ENCODE measurements around the gene SCAPER.
"Not testable (repeated sequence)": the region's sequence is repeated elsewhere in the genome, so short reads cannot be mapped to it uniquely, and the experiment has no call there.

SCAPER gene

GRCh38 chr15:76823890-76824289 lies 81.2 kb downstream of the SCAPER start:
- Histone ChIP-seq H2BK12ac (ENCODE audit: low read length) (no peak overlapping the region), H2AK5ac (ENCODE audit: low read depth, low read length) (no peak overlapping the region), H2BK5ac (ENCODE audit: low read length) (no peak overlapping the region), H3K79me1 (ENCODE audit: low read depth, low read length) (no peaks in the 10 kb centered on the region), H3K27ac (replicated peaks; ENCODE audit: low read length) (no peak overlapping the region), H2BK120ac (ENCODE audit: low read depth, low read length) (no peak overlapping the region), H4K8ac (ENCODE audit: low read depth, low read length) (no peak overlapping the region), H3K23ac (ENCODE audit: low read depth, low read length, poor library complexity) (no peak overlapping the region), H3K36me3 (replicated peaks in 1 of 2; ENCODE audit: control insufficient read depth in 2 of 2, insufficient read depth in 2 of 2, low read length in 2 of 2) (no peaks in the 10 kb centered on the region), H3K4me1 (ENCODE audit: control insufficient read depth in 2 of 2, insufficient read depth in 1 of 2, low read depth in 1 of 2, low read length in 2 of 2) (peaks cover 1 to 2% of the 10 kb centered on the region in 2 donors), H3K18ac (ENCODE audit: low read length) (no peak overlapping the region), H3K4ac (ENCODE audit: low read length) (no peak overlapping the region), H3K27me3 (ENCODE audit: control insufficient read depth in 3 of 3, insufficient read depth in 3 of 3, low read depth in 1 of 3, low read length in 3 of 3) (no peaks in the 10 kb centered on the region), H3K4me3 (ENCODE audit: low read length in 2 of 2) (no peak overlapping the region), H2AFZ (ENCODE audit: low read length) (peak overlapping the region; percentile 20), H3K4me2 (ENCODE audit: insufficient read depth, low read length, poor library complexity, severe bottlenecking) (no peak overlapping the region), H3K9me3 (replicated peaks in 1 of 2; ENCODE audit: control insufficient read depth in 2 of 2, insufficient read depth in 1 of 2, low read depth in 1 of 2, low read length in 2 of 2) (no peaks in the 10 kb centered on the region), H2BK15ac (ENCODE audit: low read length) (no peak overlapping the region), H3K14ac (ENCODE audit: low read length) (no peak overlapping the region), H4K91ac (ENCODE audit: low read depth, low read length, poor library complexity) (no peak overlapping the region), H3K9ac (ENCODE audit: low read depth, low read length, poor library complexity) (no peak overlapping the region)
- no CpG with 5 or more reads among the region's 4 CpGs for WGBS, 2 donors (ENCODE audit: extremely low coverage in 2 of 2, insufficient read length in 2 of 2, insufficient replicate concordance in 1 of 2)
- DNase-seq (ENCODE audit: low spot score): no peak

- Histone ChIP-seq H3K4me3 (ENCODE audit: low read length in 2 of 2) (no peak overlapping the region), H3K4me2 (ENCODE audit: insufficient read depth, low read length, poor library complexity, severe bottlenecking) (no peak overlapping the region), H3K18ac (ENCODE audit: low read length) (no peak overlapping the region), H4K91ac (ENCODE audit: low read depth, low read length, poor library complexity) (no peak overlapping the region), H3K9me3 (replicated peaks in 1 of 2; ENCODE audit: control insufficient read depth in 2 of 2, insufficient read depth in 1 of 2, low read depth in 1 of 2, low read length in 2 of 2) (no peaks in the 10 kb centered on the region), H3K4ac (ENCODE audit: low read length) (no peak overlapping the region), H3K36me3 (replicated peaks in 1 of 2; ENCODE audit: control insufficient read depth in 2 of 2, insufficient read depth in 2 of 2, low read length in 2 of 2) (no peaks in the 10 kb centered on the region), H3K23ac (ENCODE audit: low read depth, low read length, poor library complexity) (no peak overlapping the region), H2AK5ac (ENCODE audit: low read depth, low read length) (no peak overlapping the region), H3K4me1 (ENCODE audit: control insufficient read depth in 2 of 2, insufficient read depth in 1 of 2, low read depth in 1 of 2, low read length in 2 of 2) (peaks cover 1 to 2% of the 10 kb centered on the region in 2 donors), H2BK15ac (ENCODE audit: low read length) (no peak overlapping the region), H3K9ac (ENCODE audit: low read depth, low read length, poor library complexity) (no peak overlapping the region), H2BK120ac (ENCODE audit: low read depth, low read length) (no peak overlapping the region), H2BK12ac (ENCODE audit: low read length) (no peak overlapping the region), H4K8ac (ENCODE audit: low read depth, low read length) (no peak overlapping the region), H3K14ac (ENCODE audit: low read length) (no peak overlapping the region), H3K27ac (replicated peaks; ENCODE audit: low read length) (no peak overlapping the region), H2AFZ (ENCODE audit: low read length) (no peak overlapping the region), H2BK5ac (ENCODE audit: low read length) (no peak overlapping the region), H3K79me1 (ENCODE audit: low read depth, low read length) (no peaks in the 10 kb centered on the region), H3K27me3 (ENCODE audit: control insufficient read depth in 3 of 3, insufficient read depth in 3 of 3, low read depth in 1 of 3, low read length in 3 of 3) (no peaks in the 10 kb centered on the region)
- WGBS, 2 donors (ENCODE audit: extremely low coverage in 2 of 2, insufficient read length in 2 of 2, insufficient replicate concordance in 1 of 2): no CpG with 5 or more reads among the region's 2 CpGs
- no peak for DNase-seq (ENCODE audit: low spot score)
These were observed 81.8 kb downstream of the SCAPER start for GRCh38 chr15:76823303-76823702.

GRCh38 chr15:76818926-76819325 lies 86.2 kb downstream of the SCAPER start:
- not testable (repeated sequence) for H3K79me1 ChIP-seq (ENCODE audit: low read depth, low read length); H2BK5ac ChIP-seq (ENCODE audit: low read length); H3K36me3 ChIP-seq (replicated peaks in 1 of 2; ENCODE audit: control insufficient read depth in 2 of 2, insufficient read depth in 2 of 2, low read length in 2 of 2); H3K4me3 ChIP-seq (ENCODE audit: low read length in 2 of 2); H3K9me3 ChIP-seq (replicated peaks in 1 of 2; ENCODE audit: control insufficient read depth in 2 of 2, insufficient read depth in 1 of 2, low read depth in 1 of 2, low read length in 2 of 2); H3K4me2 ChIP-seq (ENCODE audit: insufficient read depth, low read length, poor library complexity, severe bottlenecking); H3K27ac ChIP-seq (replicated peaks; ENCODE audit: low read length); H2BK12ac ChIP-seq (ENCODE audit: low read length); H3K27me3 ChIP-seq (ENCODE audit: control insufficient read depth in 3 of 3, insufficient read depth in 3 of 3, low read depth in 1 of 3, low read length in 3 of 3); H3K18ac ChIP-seq (ENCODE audit: low read length); H4K91ac ChIP-seq (ENCODE audit: low read depth, low read length, poor library complexity); H3K4me1 ChIP-seq (ENCODE audit: control insufficient read depth in 2 of 2, insufficient read depth in 1 of 2, low read depth in 1 of 2, low read length in 2 of 2); DNase-seq (ENCODE audit: low spot score); H3K9ac ChIP-seq (ENCODE audit: low read depth, low read length, poor library complexity); H3K4ac ChIP-seq (ENCODE audit: low read length); H2BK15ac ChIP-seq (ENCODE audit: low read length); H4K8ac ChIP-seq (ENCODE audit: low read depth, low read length); H2AFZ ChIP-seq (ENCODE audit: low read length); H2BK120ac ChIP-seq (ENCODE audit: low read depth, low read length); H2AK5ac ChIP-seq (ENCODE audit: low read depth, low read length); H3K14ac ChIP-seq (ENCODE audit: low read length); H3K23ac ChIP-seq (ENCODE audit: low read depth, low read length, poor library complexity)
- WGBS, 2 donors (ENCODE audit: extremely low coverage in 2 of 2, insufficient read length in 2 of 2, insufficient replicate concordance in 1 of 2): no CpG with 5 or more reads among the region's 9 CpGs

GRCh38 chr15:76815421-76815820 lies 89.7 kb downstream of the SCAPER start:
- H3K27me3 ChIP-seq (ENCODE audit: control insufficient read depth in 3 of 3, insufficient read depth in 3 of 3, low read depth in 1 of 3, low read length in 3 of 3): no peaks in the 10 kb centered on the region

More at GRCh38 chr15:76815421-76815820, 89.7 kb downstream of the SCAPER start:
- Histone ChIP-seq H2BK12ac (ENCODE audit: low read length) (no peak overlapping the region), H3K27ac (replicated peaks; ENCODE audit: low read length) (no peak overlapping the region), H3K79me1 (ENCODE audit: low read depth, low read length) (no peaks in the 10 kb centered on the region), H2BK15ac (ENCODE audit: low read length) (no peak overlapping the region), H2BK120ac (ENCODE audit: low read depth, low read length) (no peak overlapping the region), H4K91ac (ENCODE audit: low read depth, low read length, poor library complexity) (no peak overlapping the region), H2AFZ (ENCODE audit: low read length) (no peak overlapping the region), H4K8ac (ENCODE audit: low read depth, low read length) (no peak overlapping the region), H3K14ac (ENCODE audit: low read length) (no peak overlapping the region), H3K4me2 (ENCODE audit: insufficient read depth, low read length, poor library complexity, severe bottlenecking) (no peak overlapping the region), H3K18ac (ENCODE audit: low read length) (no peak overlapping the region), H3K4me3 (ENCODE audit: low read length in 2 of 2) (no peak overlapping the region), H3K4ac (ENCODE audit: low read length) (no peak overlapping the region), H2AK5ac (ENCODE audit: low read depth, low read length) (no peak overlapping the region), H3K23ac (ENCODE audit: low read depth, low read length, poor library complexity) (no peak overlapping the region), H2BK5ac (ENCODE audit: low read length) (no peak overlapping the region), H3K36me3 (replicated peaks in 1 of 2; ENCODE audit: control insufficient read depth in 2 of 2, insufficient read depth in 2 of 2, low read length in 2 of 2) (no peaks in the 10 kb centered on the region), H3K9me3 (replicated peaks in 1 of 2; ENCODE audit: control insufficient read depth in 2 of 2, insufficient read depth in 1 of 2, low read depth in 1 of 2, low read length in 2 of 2) (no peaks in the 10 kb centered on the region), H3K9ac (ENCODE audit: low read depth, low read length, poor library complexity) (no peak overlapping the region), H3K4me1 (ENCODE audit: control insufficient read depth in 2 of 2, insufficient read depth in 1 of 2, low read depth in 1 of 2, low read length in 2 of 2) (no peaks in the 10 kb centered on the region)
- DNase-seq (ENCODE audit: low spot score): no peak
- no CpG with 5 or more reads among the region's 5 CpGs for WGBS, 2 donors (ENCODE audit: extremely low coverage in 2 of 2, insufficient read length in 2 of 2, insufficient replicate concordance in 1 of 2)

Data from neuronal stem cell (in vitro differentiated cells).